ENCODE data around the gene CPPED1. TPM values are rescaled to one million over a fixed set of nuclear protein-coding genes. Genes with fewer than 3 reads are reported as not detected.
"Not testable (repeated sequence)": the region's sequence is repeated elsewhere in the genome, so short reads cannot be mapped to it uniquely, and the experiment has no call there.

Gene CPPED1
- total RNA-seq, 2 donors from 2014 or later = 24.8 to 61.0 TPM

DNA sequence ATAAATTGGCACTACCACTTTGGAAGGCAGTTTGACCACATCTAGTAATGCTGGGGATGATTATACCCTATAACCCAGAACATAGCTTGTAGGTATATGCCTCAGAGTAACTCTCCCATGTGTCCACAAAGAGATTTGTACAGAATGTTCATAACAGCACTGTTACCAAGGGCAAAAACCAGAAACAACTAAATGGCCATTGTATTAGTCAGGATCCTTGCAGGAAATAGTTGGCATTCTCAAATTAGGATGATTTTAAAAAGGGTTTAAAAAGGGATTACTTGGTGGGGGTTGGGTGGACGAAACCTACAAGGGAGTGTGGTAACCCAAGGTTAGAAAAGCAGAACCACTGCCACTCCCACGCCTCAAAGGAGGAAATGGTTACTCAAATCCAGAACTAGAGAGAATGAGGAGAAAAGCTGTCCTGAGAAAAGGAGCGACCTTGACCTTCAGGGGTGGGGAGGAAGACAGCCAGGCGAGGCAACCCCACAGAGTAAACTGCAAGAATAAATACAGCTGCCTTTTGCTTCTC lies 2.1 kb downstream of the CPPED1 start:
- no peaks in the 10 kb centered on the region for H3K36me3 ChIP-seq
- no peaks in the 10 kb centered on the region for H3K27me3 ChIP-seq (replicated peaks; ENCODE audit: insufficient read depth)
- TF ChIP-seq POLR2A (IDR thresholded peaks at IDR 0.05) = no peak
- TF ChIP-seq, protein P1, sequence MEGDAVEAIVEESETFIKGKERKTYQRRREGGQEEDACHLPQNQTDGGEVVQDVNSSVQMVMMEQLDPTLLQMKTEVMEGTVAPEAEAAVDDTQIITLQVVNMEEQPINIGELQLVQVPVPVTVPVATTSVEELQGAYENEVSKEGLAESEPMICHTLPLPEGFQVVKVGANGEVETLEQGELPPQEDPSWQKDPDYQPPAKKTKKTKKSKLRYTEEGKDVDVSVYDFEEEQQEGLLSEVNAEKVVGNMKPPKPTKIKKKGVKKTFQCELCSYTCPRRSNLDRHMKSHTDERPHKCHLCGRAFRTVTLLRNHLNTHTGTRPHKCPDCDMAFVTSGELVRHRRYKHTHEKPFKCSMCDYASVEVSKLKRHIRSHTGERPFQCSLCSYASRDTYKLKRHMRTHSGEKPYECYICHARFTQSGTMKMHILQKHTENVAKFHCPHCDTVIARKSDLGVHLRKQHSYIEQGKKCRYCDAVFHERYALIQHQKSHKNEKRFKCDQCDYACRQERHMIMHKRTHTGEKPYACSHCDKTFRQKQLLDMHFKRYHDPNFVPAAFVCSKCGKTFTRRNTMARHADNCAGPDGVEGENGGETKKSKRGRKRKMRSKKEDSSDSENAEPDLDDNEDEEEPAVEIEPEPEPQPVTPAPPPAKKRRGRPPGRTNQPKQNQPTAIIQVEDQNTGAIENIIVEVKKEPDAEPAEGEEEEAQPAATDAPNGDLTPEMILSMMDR (IDR thresholded peaks at IDR 0.05) = no peak
- no peak for TF ChIP-seq POLR2AphosphoS5 (IDR thresholded peaks at IDR 0.05)
- no peak for DNase-seq (ENCODE audit: low spot score)
- H3K4me3 ChIP-seq = no peak overlapping the region
- intact Hi-C loops (cut with DNase I) = no loop called here
- WGBS = 52% methylated on average over 4 of the region's 4 CpGs
- H3K9me3 ChIP-seq = no peaks in the 10 kb centered on the region
- H3K4me1 ChIP-seq (replicated peaks) = no peaks in the 10 kb centered on the region
- no peak overlapping the region for H3K27ac ChIP-seq

- Histone ChIP-seq H3K27me3 (replicated peaks; ENCODE audit: insufficient read depth) (no peaks in the 10 kb centered on the region), H3K4me3 (no peak overlapping the region), H3K27ac (no peak overlapping the region), H3K4me1 (replicated peaks) (no peaks in the 10 kb centered on the region), H3K36me3 (no peaks in the 10 kb centered on the region), H3K9me3 (no peaks in the 10 kb centered on the region)
- no peak for DNase-seq (ENCODE audit: low spot score)
- 82% methylated on average over 6 of the region's 6 CpGs for WGBS
- intact Hi-C loops (cut with DNase I) = no loop called here
- TF ChIP-seq, protein P1 (IDR thresholded peaks at IDR 0.05) = no peak
Measured at GRCh38 chr16:12800817-12801216, 2.9 kb downstream of the CPPED1 start.

DNA sequence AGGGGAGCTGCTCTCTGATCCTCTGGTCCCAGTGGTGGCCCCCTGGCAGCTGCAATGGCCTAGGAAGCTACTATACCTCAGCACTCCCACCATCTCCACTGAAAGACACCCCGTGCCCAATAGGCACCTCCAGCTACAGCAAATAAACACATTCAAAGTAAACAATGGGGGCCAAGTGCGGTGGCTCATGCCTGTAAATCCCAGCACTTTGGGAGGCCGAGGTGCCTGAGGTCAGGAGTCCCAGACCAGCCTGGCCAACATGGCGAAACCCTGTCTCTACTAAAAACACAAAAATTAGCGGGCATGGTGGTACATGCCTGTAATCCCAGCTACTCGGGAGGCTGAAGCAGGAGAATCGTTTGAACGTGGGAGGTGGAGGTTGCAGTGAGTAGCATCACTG lies 3.7 kb downstream of the CPPED1 start:
- DNase-seq (ENCODE audit: low spot score); H3K27ac ChIP-seq; intact Hi-C loops (cut with DNase I); H3K4me1 ChIP-seq (replicated peaks); H3K9me3 ChIP-seq; H3K36me3 ChIP-seq; H3K4me3 ChIP-seq; H3K27me3 ChIP-seq (replicated peaks; ENCODE audit: insufficient read depth): not testable (repeated sequence)
- WGBS = 67% methylated on average over 8 of the region's 8 CpGs

GRCh38 chr16:12798846-12799245 lies 4.8 kb downstream of the CPPED1 start:
- Histone ChIP-seq H3K27me3 (replicated peaks; ENCODE audit: insufficient read depth) (no peaks in the 10 kb centered on the region), H3K36me3 (no peaks in the 10 kb centered on the region), H3K9me3 (no peaks in the 10 kb centered on the region), H3K4me1 (replicated peaks) (no peaks in the 10 kb centered on the region), H3K27ac (no peak overlapping the region), H3K4me3 (no peak overlapping the region)
- no peak for DNase-seq (ENCODE audit: low spot score)
- intact Hi-C loops (cut with DNase I) = no loop called here
- TF ChIP-seq POLR2AphosphoS5 (IDR thresholded peaks at IDR 0.05) = no peak
- TF ChIP-seq, protein P1 (IDR thresholded peaks at IDR 0.05) = no peak
- TF ChIP-seq POLR2A (IDR thresholded peaks at IDR 0.05) = no peak
- 42% methylated on average over 5 of the region's 5 CpGs for WGBS

DNA sequence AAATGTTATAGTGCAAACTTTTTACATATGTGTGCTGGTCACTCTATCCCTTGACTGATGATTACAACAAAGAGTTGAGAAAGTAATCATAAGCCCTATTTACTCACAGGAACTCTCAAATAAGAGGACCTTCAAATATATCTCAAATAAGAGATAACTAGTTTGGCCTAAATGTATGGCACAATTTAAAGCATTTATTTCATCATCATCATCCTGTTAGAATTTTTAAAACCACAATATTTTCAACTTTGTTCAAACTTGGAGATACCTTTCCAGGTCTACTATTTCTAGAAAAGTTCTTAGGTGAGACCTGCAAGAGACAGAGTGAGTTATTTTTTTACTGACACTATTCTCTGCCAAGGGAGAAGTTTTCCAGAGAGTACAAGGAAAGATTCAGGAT lies 5.5 kb downstream of the CPPED1 start:
- TF ChIP-seq POLR2A (IDR thresholded peaks at IDR 0.05) = no peak
- TF ChIP-seq, protein P1 (IDR thresholded peaks at IDR 0.05) = no peak
- TF ChIP-seq POLR2AphosphoS5 (IDR thresholded peaks at IDR 0.05) = no peak
- H3K27ac ChIP-seq = no peak overlapping the region
- no peaks in the 10 kb centered on the region for H3K36me3 ChIP-seq
- DNase-seq (ENCODE audit: low spot score) = no peak
- intact Hi-C loops (cut with DNase I) = no loop called here
- no peaks in the 10 kb centered on the region for H3K27me3 ChIP-seq (replicated peaks; ENCODE audit: insufficient read depth)
- H3K9me3 ChIP-seq = no peaks in the 10 kb centered on the region
- no peak overlapping the region for H3K4me3 ChIP-seq
- H3K4me1 ChIP-seq (replicated peaks) = no peaks in the 10 kb centered on the region

Data from prostate gland (tissue), 2 donors.